Central memory CD4-positive, alpha-beta T cell (primary cell): ENCODE measurements around the gene PREPL.
"Not testable (repeated sequence)": the region's sequence is repeated elsewhere in the genome, so short reads cannot be mapped to it uniquely, and the experiment has no call there.

Experiments
- DNase-seq: peaks from one replicate; pipeline ENCODE4 v3.0.0; 2022
- total RNA-seq, 3 experiments: gene quantifications; one replicate each; lab custom pipeline; 2026; lab: John Stamatoyannopoulos, UW

PREPL gene
- total RNA-seq: 77.2 to 98.8 (median 90.7) reads per million in 3 experiments

GRCh38 chr2:44361330-44362206 lies at the start of gene PREPL, which contains the start of gene CAMKMT:
Gene PREPL (minus strand): TSS chr2:44361494. CDS start chr2:44346342, 15,152 bp downstream.
Gene CAMKMT (plus strand): TSS chr2:44361947.
- DNase-seq: peak; percentile 98

- DNase-seq: no peak
These were observed 37.1 kb upstream of the PREPL start for GRCh38 chr2:44398243-44398897.

GRCh38 chr2:44397447-44398175 lies 36.3 kb upstream of the PREPL start:
- no peak for DNase-seq

- DNase-seq: peak; percentile 10
These were observed 31.1 kb upstream of the PREPL start for GRCh38 chr2:44392338-44392943.

GRCh38 chr2:44389895-44390294 lies 28.6 kb upstream of the PREPL start:
- no peak for DNase-seq

GRCh38 chr2:44388877-44389276 lies 27.6 kb upstream of the PREPL start:
- no peak for DNase-seq

- not testable (repeated sequence) for DNase-seq
These were observed 23.9 kb upstream of the PREPL start for GRCh38 chr2:44385226-44385625.

GRCh38 chr2:44377486-44377885 lies 16.2 kb upstream of the PREPL start:
- DNase-seq: no peak

GRCh38 chr2:44372246-44372645 lies 11.0 kb upstream of the PREPL start:
- DNase-seq: no peak

GRCh38 chr2:44371445-44371844 lies 10.2 kb upstream of the PREPL start:
- DNase-seq: no peak

GRCh38 chr2:44369392-44369791 lies 8.1 kb upstream of the PREPL start:
- DNase-seq: no peak

- no peak for DNase-seq
These were observed 6.3 kb upstream of the PREPL start for GRCh38 chr2:44367591-44367990.

- DNase-seq: no peak
These were observed 3.3 kb upstream of the PREPL start for GRCh38 chr2:44364604-44365003.

- DNase-seq: peak; percentile 39
These were observed 1.1 kb upstream of the PREPL start for GRCh38 chr2:44362207-44363015.

GRCh38 chr2:44360749-44361329 lies 455 bp downstream of the PREPL start:
- no peak for DNase-seq

GRCh38 chr2:44358503-44358902 lies 2.8 kb downstream of the PREPL start:
- no peak for DNase-seq

- no peak for DNase-seq
These were observed 6.5 kb downstream of the PREPL start for GRCh38 chr2:44354761-44355160.

GRCh38 chr2:44352510-44352909 lies 8.8 kb downstream of the PREPL start:
- no peak for DNase-seq

- no peak for DNase-seq
These were observed 9.6 kb downstream of the PREPL start for GRCh38 chr2:44351676-44352075.

- no peak for DNase-seq
These were observed 10.2 kb downstream of the PREPL start for GRCh38 chr2:44351088-44351487.

GRCh38 chr2:44349506-44349905 lies 11.8 kb downstream of the PREPL start:
- DNase-seq: no peak

GRCh38 chr2:44348400-44348799 lies 12.9 kb downstream of the PREPL start:
- no peak for DNase-seq
